Brain microvascular endothelial cell (primary cell): ENCODE results near the gene SLC35C1.

ENCODE experiments used
- DNase-seq: peaks from one replicate; pipeline ENCODE4 v3.0.0-alpha.2; 2020
- H3K27ac ChIP-seq: fragments of 250-450 bp; sonication (Bioruptor Pico); 2 replicates; pipeline ENCODE4 v1.5.1; 2020; ENCODE audit warnings: mild to moderate bottlenecking, moderate library complexity
- H3K27me3 ChIP-seq: fragments of 250-450 bp; sonication (Bioruptor Pico); replicated peaks from 2 replicates; pipeline ENCODE4 v1.5.1; 2020; ENCODE audit warnings: mild to moderate bottlenecking
- H3K36me3 ChIP-seq: fragments of 250-450 bp; sonication (Bioruptor Pico); replicated peaks from 2 replicates; pipeline ENCODE4 v1.5.1; 2020; ENCODE audit warnings: mild to moderate bottlenecking
- H3K4me3 ChIP-seq: 2 replicates; pipeline ENCODE4 v1.5.1; 2011; ENCODE audit warnings: low read depth, mild to moderate bottlenecking, control low read depth, low read length, moderate library complexity
- in situ Hi-C: cut with HindIII; loops from 2 replicates; pipeline ENCODE4 v1.10.0; 2017; ENCODE audit warnings: low sequenced_read_pairs, low pct_ligation_motif_present
- TF ChIP-seq, protein P1 (sequence below): IDR thresholded peaks from 2 replicates; pipeline ENCODE4 v1.5.1; 2011; ENCODE audit warnings: low read depth, mild to moderate bottlenecking, moderate library complexity, low read length, control low read depth, inconsistent platforms; ENCODE audit errors: missing control alignments

Gene SLC35C1

DNA sequence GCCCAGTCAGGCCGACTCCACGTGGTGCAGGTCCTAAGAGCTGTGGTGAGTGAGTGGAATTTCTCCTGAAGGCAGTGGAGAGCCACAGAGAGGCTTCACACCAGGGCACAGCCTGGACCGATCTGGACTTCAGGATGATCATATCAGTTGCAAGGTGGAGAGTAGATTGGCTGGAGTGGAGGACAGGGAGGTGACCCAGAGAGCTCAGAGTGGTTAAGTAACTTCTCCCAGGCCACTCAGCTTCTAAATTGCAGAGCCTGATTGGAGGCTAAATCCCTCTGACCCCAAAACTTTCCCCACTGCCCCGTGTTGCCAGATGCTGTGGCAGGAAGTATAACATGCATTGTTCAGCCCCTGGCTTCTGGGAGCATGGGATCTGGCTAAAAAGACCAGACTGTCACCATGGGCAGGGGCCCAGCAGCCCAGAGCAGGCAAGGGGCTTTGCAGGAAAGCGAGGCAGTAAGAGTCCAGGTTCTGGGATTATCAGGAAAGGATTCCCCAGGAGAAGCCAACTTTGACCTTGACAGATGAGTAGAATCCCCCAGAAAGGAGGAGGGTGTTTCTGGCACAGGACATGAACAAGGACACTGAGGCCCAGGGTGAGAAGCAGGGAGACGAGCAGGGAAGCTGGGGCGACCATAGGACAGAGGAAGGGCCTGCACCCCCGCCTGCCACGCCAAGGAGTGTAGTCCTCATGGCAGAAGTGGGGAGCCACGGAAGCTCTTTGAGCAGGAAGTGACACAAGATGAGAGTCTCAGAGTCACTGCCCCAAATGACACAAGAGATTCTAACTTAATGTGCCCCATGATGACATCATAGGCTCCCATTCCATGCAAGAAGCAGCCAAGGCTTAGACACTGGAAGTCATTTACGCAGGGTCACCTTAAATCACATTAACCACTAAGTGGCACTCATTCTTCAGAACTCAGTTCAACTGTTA lies 4.8 kb downstream of the SLC35C1 start:
- DNase-seq = no peak
- in situ Hi-C loops = no loop called here
- TF ChIP-seq, protein P1, sequence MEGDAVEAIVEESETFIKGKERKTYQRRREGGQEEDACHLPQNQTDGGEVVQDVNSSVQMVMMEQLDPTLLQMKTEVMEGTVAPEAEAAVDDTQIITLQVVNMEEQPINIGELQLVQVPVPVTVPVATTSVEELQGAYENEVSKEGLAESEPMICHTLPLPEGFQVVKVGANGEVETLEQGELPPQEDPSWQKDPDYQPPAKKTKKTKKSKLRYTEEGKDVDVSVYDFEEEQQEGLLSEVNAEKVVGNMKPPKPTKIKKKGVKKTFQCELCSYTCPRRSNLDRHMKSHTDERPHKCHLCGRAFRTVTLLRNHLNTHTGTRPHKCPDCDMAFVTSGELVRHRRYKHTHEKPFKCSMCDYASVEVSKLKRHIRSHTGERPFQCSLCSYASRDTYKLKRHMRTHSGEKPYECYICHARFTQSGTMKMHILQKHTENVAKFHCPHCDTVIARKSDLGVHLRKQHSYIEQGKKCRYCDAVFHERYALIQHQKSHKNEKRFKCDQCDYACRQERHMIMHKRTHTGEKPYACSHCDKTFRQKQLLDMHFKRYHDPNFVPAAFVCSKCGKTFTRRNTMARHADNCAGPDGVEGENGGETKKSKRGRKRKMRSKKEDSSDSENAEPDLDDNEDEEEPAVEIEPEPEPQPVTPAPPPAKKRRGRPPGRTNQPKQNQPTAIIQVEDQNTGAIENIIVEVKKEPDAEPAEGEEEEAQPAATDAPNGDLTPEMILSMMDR = no peak
- peaks cover 16% of the 10 kb centered on the region for H3K36me3 ChIP-seq
- no peaks in the 10 kb centered on the region for H3K27me3 ChIP-seq
- no peak overlapping the region for H3K4me3 ChIP-seq
- no peak overlapping the region for H3K27ac ChIP-seq

DNA sequence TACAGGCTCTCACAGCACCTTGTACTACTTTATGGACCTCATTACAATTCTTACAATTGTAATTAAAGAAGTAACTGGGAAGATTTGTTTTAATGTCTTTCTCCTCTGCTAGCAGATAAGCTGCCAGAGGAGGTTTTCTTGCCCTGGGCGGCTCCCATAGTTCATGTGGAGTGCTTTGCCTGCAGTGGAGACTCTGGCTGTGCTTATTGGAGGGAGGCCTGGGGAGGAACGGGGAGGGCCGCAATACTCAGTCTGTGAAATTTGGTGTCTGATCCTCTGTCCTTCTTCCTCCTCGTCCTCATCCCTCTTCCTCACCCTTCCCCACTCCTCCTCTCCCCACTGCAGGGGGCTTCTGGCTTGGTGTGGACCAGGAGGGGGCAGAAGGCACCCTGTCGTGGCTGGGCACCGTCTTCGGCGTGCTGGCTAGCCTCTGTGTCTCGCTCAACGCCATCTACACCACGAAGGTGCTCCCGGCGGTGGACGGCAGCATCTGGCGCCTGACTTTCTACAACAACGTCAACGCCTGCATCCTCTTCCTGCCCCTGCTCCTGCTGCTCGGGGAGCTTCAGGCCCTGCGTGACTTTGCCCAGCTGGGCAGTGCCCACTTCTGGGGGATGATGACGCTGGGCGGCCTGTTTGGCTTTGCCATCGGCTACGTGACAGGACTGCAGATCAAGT lies 5.6 kb downstream of the SLC35C1 start:
- no peak overlapping the region for H3K4me3 ChIP-seq
- in situ Hi-C loops = no loop called here
- no peak for DNase-seq
- no peaks in the 10 kb centered on the region for H3K27me3 ChIP-seq
- H3K27ac ChIP-seq = no peak overlapping the region
- TF ChIP-seq, protein P1 = no peak
- H3K36me3 ChIP-seq = peaks cover 16% of the 10 kb centered on the region

DNA sequence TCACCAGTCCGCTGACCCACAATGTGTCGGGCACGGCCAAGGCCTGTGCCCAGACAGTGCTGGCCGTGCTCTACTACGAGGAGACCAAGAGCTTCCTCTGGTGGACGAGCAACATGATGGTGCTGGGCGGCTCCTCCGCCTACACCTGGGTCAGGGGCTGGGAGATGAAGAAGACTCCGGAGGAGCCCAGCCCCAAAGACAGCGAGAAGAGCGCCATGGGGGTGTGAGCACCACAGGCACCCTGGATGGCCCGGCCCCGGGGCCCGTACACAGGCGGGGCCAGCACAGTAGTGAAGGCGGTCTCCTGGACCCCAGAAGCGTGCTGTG lies 6.1 kb downstream of the SLC35C1 start:
- Histone ChIP-seq H3K4me3 (no peak overlapping the region), H3K27ac (no peak overlapping the region), H3K36me3 (peaks cover 16% of the 10 kb centered on the region), H3K27me3 (no peaks in the 10 kb centered on the region)
- in situ Hi-C loops = no loop called here
- no peak for DNase-seq
- TF ChIP-seq, protein P1 = no peak

DNA sequence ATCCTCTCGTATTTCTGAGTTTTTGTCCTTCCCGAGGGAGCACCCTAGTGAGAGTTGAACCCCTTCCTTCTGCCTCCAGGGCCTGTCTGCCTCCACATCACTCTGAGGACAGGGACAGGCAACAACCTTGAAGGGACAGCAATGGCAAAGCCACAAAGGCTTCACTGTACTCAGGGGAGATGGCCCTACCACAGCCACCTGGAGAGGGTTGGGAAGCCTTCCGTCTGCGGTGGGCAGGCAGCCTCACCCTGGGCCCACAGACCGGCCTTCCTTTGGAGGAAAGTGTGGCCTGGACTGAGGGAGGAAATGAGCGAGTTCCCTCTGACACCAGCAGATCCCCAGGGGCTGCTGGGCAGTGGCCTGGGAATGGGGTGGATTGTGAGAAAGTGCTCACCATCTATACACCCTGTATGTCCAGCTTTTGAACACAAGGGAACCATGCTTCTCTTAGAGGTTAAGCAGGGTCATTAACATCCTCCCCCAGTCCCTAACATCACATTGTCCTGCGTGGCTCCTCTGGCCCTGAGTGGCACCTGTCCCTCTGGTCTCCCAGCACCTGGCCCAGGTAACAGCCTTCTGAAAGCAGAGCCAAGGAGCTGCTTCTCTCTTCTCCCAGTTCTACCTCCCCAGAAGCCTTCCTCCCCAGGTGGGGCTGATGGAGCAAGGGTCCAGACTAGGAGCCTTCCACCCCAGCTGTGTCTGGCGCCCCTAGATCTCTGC lies 6.8 kb downstream of the SLC35C1 start:
- in situ Hi-C loops = no loop called here
- Histone ChIP-seq H3K36me3 (peaks cover 16% of the 10 kb centered on the region), H3K27me3 (no peaks in the 10 kb centered on the region), H3K27ac (no peak overlapping the region), H3K4me3 (no peak overlapping the region)
- TF ChIP-seq, protein P1 = no peak
- DNase-seq = no peak

DNA sequence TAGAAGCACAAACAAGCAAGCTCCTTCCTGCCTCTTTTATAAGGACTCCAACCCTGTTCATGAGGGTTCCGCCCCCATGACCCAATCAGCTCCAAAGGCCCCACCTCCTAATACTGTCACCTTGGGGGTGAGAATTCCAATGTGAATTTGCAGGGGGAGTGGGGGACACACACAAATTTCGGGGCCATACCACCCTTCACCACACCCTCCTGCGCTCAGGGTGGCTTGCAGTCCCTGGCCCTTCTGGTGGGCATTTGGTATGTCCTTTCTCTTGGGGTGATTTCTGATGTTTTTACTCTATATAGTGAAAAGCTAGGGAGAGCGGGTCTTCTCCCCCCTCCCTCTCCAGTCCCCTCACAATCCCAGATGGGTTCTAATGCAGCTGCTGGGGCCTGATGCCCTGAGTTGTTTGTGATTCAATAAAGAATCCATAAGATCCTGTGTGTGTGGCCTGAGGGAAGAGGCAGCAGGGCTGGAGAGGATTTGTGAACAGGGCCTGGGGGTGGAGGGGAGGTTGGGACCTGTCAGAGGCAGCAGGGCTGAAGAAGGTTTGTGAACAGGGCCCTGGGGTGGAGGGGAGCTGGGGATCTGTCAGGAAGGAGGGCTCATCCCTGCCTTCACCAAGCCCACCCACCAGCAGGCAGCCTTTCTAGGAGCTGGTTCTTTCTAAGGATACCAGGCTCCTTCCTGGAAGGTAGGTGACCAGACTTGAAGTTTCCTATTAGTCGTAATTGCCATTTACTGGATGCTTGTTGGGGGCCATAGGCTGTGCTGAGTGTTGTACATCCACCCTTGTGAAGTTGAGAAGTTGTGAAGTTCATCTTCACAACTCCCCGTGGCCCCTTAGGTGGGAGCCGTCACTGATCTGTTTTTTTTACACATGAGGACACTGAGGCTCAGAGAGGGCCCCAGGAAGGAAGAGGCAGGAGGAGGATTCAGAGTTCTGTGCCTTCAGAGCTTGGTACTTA lies 7.9 kb downstream of the SLC35C1 start:
- in situ Hi-C loops = no loop called here

More for the DNA sequence above, 7.9 kb downstream of the SLC35C1 start:
- no peak overlapping the region for H3K4me3 ChIP-seq
- no peak overlapping the region for H3K27ac ChIP-seq
- TF ChIP-seq, protein P1 = no peak
- H3K27me3 ChIP-seq = no peaks in the 10 kb centered on the region
- H3K36me3 ChIP-seq = peaks cover 16% of the 10 kb centered on the region
- DNase-seq = no peak
